Measurements from ENCODE around the gene ERC1. TPM values are rescaled to one million over a fixed set of nuclear protein-coding genes. Genes with fewer than 3 reads are reported as not detected.

ERC1 gene
- total RNA-seq, 2 experiments from 2014 or later: 40.1 to 49.6 TPM

- ATAC-seq (ENCODE audit: poor library complexity) (no peak), DNase-seq (no peak)
- no peak overlapping the region for H3K27ac Mint-ChIP-seq
- Histone ChIP-seq H3K36me3 (ENCODE audit: insufficient read depth, low read length) (peaks cover 3% of the 10 kb centered on the region), H3K9me3 (ENCODE audit: control insufficient read depth in 1 of 2, insufficient read depth in 1 of 2, low read length in 2 of 2) (no peaks in the 10 kb centered on the region), H3K4me3 (ENCODE audit: low read length) (no peak overlapping the region), H3K27ac (ENCODE audit: low read depth in 1 of 2, low read length in 2 of 2) (no peak overlapping the region), H3K4me1 (ENCODE audit: insufficient read depth, low read length) (no peaks in the 10 kb centered on the region), H3K27me3 (ENCODE audit: control insufficient read depth in 1 of 2, insufficient read depth in 2 of 2, low read length in 2 of 2) (no peaks in the 10 kb centered on the region)
- H3K27me3 Mint-ChIP-seq: no peaks in the 10 kb centered on the region
- CTCF ChIA-PET: no interaction called here
- intact Hi-C loops (cut with DNase I, micrococcal nuclease): no loop called here
- TF ChIP-seq, protein P1, sequence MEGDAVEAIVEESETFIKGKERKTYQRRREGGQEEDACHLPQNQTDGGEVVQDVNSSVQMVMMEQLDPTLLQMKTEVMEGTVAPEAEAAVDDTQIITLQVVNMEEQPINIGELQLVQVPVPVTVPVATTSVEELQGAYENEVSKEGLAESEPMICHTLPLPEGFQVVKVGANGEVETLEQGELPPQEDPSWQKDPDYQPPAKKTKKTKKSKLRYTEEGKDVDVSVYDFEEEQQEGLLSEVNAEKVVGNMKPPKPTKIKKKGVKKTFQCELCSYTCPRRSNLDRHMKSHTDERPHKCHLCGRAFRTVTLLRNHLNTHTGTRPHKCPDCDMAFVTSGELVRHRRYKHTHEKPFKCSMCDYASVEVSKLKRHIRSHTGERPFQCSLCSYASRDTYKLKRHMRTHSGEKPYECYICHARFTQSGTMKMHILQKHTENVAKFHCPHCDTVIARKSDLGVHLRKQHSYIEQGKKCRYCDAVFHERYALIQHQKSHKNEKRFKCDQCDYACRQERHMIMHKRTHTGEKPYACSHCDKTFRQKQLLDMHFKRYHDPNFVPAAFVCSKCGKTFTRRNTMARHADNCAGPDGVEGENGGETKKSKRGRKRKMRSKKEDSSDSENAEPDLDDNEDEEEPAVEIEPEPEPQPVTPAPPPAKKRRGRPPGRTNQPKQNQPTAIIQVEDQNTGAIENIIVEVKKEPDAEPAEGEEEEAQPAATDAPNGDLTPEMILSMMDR (IDR thresholded peaks at IDR 0.05): no peak
- peaks cover 37% of the 10 kb centered on the region for H3K36me3 Mint-ChIP-seq (ENCODE audit: low read depth)
- no peak overlapping the region for H3K4me3 Mint-ChIP-seq
- POLR2A ChIA-PET: no interaction called here
- H3K9me3 Mint-ChIP-seq: no peaks in the 10 kb centered on the region
- no peaks in the 10 kb centered on the region for H3K4me1 Mint-ChIP-seq (ENCODE audit: low read depth)
Observed at GRCh38 chr12:1439687-1440086, 448.7 kb downstream of the ERC1 start.

DNA sequence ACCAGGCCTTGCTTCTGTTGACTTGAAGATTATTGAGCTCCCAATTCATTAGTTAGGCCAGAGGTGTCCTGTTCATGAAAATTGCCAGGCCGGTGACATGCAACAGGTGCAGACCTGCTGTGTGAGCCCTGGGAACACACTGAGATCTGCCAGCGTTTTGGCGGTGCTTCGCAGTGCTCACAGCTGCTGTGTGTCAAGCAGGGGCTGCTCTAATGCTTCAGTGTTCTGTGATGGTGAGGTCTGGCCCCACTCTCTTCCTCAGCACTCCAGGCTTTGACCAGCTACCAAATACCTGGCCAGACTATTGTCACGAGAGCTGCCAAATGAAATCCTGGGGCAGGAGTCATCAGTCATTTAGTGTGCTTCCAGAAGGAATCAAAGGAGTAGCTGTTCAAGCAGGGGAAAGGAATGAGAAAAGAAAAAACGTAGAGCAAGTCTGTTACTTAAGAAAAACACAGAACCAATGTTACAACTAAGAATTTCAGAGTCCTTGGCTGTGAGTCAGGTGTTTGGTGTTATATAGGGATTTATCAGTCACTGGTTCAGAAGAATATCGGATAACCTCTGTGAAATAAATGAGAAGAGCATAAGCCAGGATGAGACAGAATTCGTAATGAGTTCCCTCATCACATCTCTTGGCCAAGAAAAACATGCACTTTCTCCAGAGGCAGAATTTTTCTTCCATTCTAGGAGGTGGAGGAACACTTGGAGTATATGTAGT, 452.6 kb downstream of the ERC1 start:
- peaks cover 13% of the 10 kb centered on the region for H3K36me3 ChIP-seq (ENCODE audit: insufficient read depth, low read length)
- Mint-ChIP-seq H3K36me3 (ENCODE audit: low read depth) (peaks cover 57% of the 10 kb centered on the region), H3K9me3 (no peaks in the 10 kb centered on the region), H3K4me3 (no peak overlapping the region), H3K27me3 (no peaks in the 10 kb centered on the region), H3K27ac (no peak overlapping the region), H3K4me1 (ENCODE audit: low read depth) (no peaks in the 10 kb centered on the region)
- DNase-seq: no peak
- intact Hi-C loops (cut with DNase I, micrococcal nuclease): no loop called here
- H3K9me3 ChIP-seq (ENCODE audit: control insufficient read depth in 1 of 2, insufficient read depth in 1 of 2, low read length in 2 of 2): no peaks in the 10 kb centered on the region
- ChIA-PET POLR2A (no interaction called here), CTCF (no interaction called here)
- ATAC-seq (ENCODE audit: poor library complexity): no peak
- H3K27ac ChIP-seq (ENCODE audit: low read depth in 1 of 2, low read length in 2 of 2): no peak overlapping the region
- H3K27me3 ChIP-seq (ENCODE audit: control insufficient read depth in 1 of 2, insufficient read depth in 2 of 2, low read length in 2 of 2): no peaks in the 10 kb centered on the region
- no peaks in the 10 kb centered on the region for H3K4me1 ChIP-seq (ENCODE audit: insufficient read depth, low read length)
- no peak overlapping the region for H3K4me3 ChIP-seq (ENCODE audit: low read length)
- TF ChIP-seq, protein P1 (IDR thresholded peaks at IDR 0.05): no peak

GRCh38 chr12:1444142-1444516, 453.1 kb downstream of the ERC1 start:
- Histone ChIP-seq H3K27me3 (ENCODE audit: control insufficient read depth in 1 of 2, insufficient read depth in 2 of 2, low read length in 2 of 2) (no peaks in the 10 kb centered on the region), H3K36me3 (ENCODE audit: insufficient read depth, low read length) (peaks cover 14% of the 10 kb centered on the region), H3K27ac (ENCODE audit: low read depth in 1 of 2, low read length in 2 of 2) (no peak overlapping the region), H3K9me3 (ENCODE audit: control insufficient read depth in 1 of 2, insufficient read depth in 1 of 2, low read length in 2 of 2) (no peaks in the 10 kb centered on the region), H3K4me3 (ENCODE audit: low read length) (no peak overlapping the region), H3K4me1 (ENCODE audit: insufficient read depth, low read length) (no peaks in the 10 kb centered on the region)
- H3K4me1 Mint-ChIP-seq (ENCODE audit: low read depth): no peaks in the 10 kb centered on the region
- ChIA-PET CTCF (interaction anchor here (0.6 kb wide), 1 partner anchor 410 kb away, joined by 5 read pairs; no protein-coding TSS in a partner anchor), POLR2A (no interaction called here)
- no peak overlapping the region for H3K27ac Mint-ChIP-seq
- no peak overlapping the region for H3K4me3 Mint-ChIP-seq
- TF ChIP-seq, protein P1 (IDR thresholded peaks at IDR 0.05): no peak
- no peak for ATAC-seq (ENCODE audit: poor library complexity)
- DNase-seq: no peak
- intact Hi-C loops (cut with DNase I, micrococcal nuclease): no loop called here
- H3K27me3 Mint-ChIP-seq: no peaks in the 10 kb centered on the region
- no peaks in the 10 kb centered on the region for H3K9me3 Mint-ChIP-seq
- H3K36me3 Mint-ChIP-seq (ENCODE audit: low read depth): peaks cover 62% of the 10 kb centered on the region
